GM19099 (cell line): ENCODE results near the gene IL1R2.

Source experiments
- POLR2A ChIP-seq: IDR thresholded peaks from 3 replicates; pipeline ENCODE4 v1.6.1; 2011; ENCODE audit warnings: low read depth; ENCODE audit not compliant: insufficient read length; ENCODE audit errors: extremely low read depth

IL1R2 gene, protein sequence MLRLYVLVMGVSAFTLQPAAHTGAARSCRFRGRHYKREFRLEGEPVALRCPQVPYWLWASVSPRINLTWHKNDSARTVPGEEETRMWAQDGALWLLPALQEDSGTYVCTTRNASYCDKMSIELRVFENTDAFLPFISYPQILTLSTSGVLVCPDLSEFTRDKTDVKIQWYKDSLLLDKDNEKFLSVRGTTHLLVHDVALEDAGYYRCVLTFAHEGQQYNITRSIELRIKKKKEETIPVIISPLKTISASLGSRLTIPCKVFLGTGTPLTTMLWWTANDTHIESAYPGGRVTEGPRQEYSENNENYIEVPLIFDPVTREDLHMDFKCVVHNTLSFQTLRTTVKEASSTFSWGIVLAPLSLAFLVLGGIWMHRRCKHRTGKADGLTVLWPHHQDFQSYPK

GRCh38 chr2:101991721-101992145, at the start of gene IL1R2:
Gene IL1R2, plus strand, starts transcription at chr2:101991960. Its CDS starts 16,616 bp downstream, at chr2:102008576.
- TF ChIP-seq POLR2A = no peak

DNA sequence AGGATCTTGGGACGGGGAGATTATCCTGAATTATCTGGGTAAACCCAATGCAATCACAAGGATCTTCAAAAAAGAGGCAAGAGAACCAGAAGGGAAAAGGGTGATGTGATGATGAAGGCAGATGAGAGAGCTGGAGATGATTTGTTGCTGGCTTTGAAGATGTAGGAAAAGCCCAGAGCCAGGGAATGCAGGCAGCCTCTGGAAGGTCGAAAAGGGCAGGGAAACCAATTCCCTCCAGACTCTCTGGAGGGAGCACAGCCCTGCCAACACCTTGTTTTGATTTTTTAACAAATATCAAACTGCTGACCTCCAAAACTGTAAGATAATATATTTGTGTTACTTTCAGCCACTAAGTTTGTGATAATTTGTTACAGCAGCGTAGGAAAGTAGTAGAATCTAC, 48.9 kb upstream of the IL1R2 start:
- TF ChIP-seq POLR2A = no peak

- TF ChIP-seq POLR2A = no peak
Measured at GRCh38 chr2:101946372-101947039, 45.3 kb upstream of the IL1R2 start.

DNA sequence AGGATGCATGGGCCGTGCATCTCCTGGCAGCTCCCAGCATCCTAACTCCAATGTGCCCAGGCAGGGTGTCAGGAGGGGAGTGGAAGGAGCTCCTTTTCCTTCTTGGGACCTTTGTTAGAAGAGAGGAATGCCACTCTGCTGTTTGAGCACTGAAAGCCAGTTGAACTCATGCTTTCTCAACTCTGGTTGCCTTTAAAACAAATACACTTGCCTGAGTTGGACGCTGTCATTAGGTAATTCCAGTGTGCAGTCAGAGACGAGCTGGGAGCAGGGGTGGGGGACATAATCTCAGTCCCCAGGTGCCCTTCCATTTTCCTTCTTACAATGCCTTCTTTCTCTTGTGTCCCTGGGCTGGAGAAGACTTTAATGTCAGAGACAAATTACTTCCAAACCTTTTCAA, 44.4 kb upstream of the IL1R2 start:
- no peak for TF ChIP-seq POLR2A

DNA sequence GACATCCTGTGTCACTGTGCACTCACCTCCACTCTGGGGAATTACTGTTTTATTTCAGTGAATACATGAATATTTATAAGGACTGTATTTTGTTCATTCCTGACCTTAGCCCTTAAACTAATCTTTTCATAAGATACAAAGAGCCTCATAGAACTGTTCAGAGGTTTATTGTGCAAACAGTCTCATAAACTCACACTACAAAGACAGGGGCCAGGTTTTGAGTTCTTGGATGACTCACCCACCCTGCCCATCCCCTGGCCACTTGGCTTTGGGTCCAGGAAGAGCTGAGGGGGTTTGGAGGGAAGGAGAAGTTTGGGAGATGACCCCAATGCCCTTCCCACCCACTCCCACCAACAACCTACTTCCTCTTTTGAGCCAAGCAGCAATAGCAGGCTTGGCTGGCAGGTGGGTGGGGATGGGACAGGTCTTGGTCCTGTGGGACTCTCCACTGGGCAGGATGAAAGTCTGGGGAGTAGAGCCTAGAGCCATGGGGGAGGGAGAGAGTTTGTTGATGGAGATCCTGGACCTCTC, 43.1 kb upstream of the IL1R2 start:
- TF ChIP-seq POLR2A = no peak

DNA sequence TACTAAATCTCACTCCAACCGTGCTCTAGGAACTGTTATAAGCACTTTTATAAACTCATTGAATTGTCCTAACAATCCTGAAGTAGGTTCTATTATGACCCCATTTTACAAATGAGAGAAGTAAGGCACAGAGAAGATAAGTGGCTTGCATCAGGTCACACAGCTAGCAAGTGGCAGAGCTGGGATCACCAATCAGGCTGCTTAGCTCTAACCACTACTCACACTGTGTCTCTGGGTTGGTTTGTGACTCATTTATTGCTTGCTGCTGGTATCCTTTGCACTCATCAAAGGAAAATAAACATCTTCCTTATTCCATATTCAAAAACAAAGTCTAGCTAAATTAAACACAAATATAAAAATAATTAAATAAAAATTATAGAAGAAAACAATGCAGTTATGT, 42.5 kb upstream of the IL1R2 start:
- TF ChIP-seq POLR2A = no peak

- no peak for TF ChIP-seq POLR2A
Measured at GRCh38 chr2:101951296-101951695, 40.5 kb upstream of the IL1R2 start.

- TF ChIP-seq POLR2A = no peak
Measured at GRCh38 chr2:101952551-101952950, 39.2 kb upstream of the IL1R2 start.

- no peak for TF ChIP-seq POLR2A
Measured at GRCh38 chr2:101956465-101957438, 35.0 kb upstream of the IL1R2 start.

DNA sequence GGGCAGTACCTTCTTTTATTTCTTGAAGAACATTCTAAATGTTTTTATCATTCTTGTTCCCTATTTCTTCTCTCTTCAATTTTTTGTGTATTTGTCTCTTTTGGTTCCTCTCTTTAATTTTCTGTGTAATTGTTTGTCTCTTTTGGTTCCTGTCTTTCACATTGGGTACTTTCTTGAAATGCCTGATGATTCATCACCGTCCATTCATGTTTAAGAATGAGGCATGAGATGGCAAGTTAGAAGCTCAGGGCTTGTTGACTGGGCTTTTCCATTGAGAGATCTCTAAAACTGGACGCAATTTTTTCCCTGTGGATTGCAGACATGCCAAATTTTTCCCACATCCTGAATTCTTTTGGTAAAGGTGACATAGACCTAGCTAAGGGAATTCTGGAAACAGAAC, 33.7 kb upstream of the IL1R2 start:
- no peak for TF ChIP-seq POLR2A

DNA sequence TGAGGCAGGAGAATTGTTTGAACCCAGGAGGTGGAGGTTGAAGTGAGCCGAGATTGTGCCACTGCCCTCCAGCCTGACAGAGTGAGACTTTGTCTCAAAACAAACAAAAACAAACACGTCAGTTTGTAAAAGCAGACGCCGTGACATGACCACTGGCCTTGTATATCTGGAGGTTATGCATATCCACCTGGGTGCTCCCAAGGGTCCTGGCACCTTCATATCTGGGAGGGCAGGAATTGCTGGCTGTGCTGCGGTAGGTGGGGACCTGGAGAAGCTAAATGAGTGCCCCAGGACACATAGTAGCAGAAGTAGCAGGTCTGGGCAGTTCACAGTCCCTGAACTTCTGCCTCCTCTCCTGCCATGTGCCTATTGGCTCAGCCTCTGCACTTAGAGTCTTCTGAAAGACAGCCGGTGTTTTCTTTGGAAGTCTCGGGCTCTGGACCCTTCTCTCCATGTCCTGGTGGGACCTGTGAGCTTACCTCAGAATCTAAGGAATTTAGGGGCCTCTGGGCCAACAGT, 30.9 kb upstream of the IL1R2 start:
- no peak for TF ChIP-seq POLR2A

GRCh38 chr2:101961338-101962191, 30.2 kb upstream of the IL1R2 start:
- TF ChIP-seq POLR2A = no peak

DNA sequence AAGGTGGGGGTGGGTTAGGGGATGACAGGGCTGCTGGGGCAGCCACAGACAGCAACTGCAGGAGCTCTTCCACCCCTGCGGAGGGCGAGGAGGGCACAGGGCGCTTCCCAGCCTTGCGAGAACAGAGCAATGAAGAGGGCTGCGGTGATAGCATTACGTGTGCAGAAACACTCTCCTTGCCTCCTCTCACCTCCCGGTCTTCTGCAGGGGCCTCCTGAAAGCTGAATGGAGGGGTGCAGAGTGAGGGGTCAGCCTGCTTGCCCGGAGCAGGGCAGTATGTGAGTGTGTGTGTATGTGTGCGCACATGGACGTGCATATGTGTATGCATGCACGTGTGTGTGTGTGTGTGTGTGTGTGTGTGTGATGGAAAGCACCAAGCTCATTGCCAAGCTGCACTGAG, 29.5 kb upstream of the IL1R2 start:
- no peak for TF ChIP-seq POLR2A

GRCh38 chr2:101963198-101963597, 28.6 kb upstream of the IL1R2 start:
- no peak for TF ChIP-seq POLR2A
